GM21576 (cell line): ENCODE data around the gene SDK1.
"Not testable (repeated sequence)": the region's sequence is repeated elsewhere in the genome, so short reads cannot be mapped to it uniquely, and the experiment has no call there.

Source experiments
- ATAC-seq: cut with Tn5 transposase; IDR thresholded peaks from one replicate; pipeline ENCODE4 v1.9.1; 2021; ENCODE audit warnings: mild to moderate bottlenecking, moderate library complexity; ENCODE audit not compliant: unreplicated experiment

Gene SDK1

GRCh38 chr7:3710122-3710521 lies 409.1 kb downstream of the SDK1 start:
- no peak for ATAC-seq

- ATAC-seq, result no peak
These were observed 409.5 kb downstream of the SDK1 start for GRCh38 chr7:3710531-3710930.

- no peak for ATAC-seq
These were observed 411.8 kb downstream of the SDK1 start for GRCh38 chr7:3712841-3713240.

GRCh38 chr7:3721422-3721821 lies 420.4 kb downstream of the SDK1 start:
- ATAC-seq, result no peak

DNA sequence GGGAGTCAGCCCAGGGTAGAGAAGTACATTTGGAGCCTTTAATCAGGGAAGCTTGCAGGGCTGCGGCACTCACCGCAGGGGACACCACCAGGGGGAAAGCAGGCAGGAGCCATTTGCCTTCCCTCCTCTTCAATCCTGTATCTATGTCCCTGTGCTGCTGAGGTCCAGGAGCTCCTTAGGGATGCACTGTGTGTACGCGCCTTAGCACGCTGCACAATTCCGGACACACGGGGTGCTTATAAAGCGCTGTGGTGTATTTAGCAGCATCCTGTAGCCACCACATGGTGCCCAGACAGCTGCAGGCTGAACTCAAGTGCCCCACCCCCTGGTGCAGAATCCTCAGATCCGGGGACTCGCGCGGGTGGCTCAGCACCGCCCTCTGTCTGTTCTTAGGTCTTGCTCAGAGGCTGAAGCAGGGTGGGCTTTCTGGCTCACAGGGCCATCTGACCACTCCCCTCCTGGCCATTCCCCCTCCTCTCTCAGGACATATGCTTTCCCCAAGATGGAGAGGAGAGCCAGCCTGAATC lies 421.4 kb downstream of the SDK1 start:
- ATAC-seq, result no peak

DNA sequence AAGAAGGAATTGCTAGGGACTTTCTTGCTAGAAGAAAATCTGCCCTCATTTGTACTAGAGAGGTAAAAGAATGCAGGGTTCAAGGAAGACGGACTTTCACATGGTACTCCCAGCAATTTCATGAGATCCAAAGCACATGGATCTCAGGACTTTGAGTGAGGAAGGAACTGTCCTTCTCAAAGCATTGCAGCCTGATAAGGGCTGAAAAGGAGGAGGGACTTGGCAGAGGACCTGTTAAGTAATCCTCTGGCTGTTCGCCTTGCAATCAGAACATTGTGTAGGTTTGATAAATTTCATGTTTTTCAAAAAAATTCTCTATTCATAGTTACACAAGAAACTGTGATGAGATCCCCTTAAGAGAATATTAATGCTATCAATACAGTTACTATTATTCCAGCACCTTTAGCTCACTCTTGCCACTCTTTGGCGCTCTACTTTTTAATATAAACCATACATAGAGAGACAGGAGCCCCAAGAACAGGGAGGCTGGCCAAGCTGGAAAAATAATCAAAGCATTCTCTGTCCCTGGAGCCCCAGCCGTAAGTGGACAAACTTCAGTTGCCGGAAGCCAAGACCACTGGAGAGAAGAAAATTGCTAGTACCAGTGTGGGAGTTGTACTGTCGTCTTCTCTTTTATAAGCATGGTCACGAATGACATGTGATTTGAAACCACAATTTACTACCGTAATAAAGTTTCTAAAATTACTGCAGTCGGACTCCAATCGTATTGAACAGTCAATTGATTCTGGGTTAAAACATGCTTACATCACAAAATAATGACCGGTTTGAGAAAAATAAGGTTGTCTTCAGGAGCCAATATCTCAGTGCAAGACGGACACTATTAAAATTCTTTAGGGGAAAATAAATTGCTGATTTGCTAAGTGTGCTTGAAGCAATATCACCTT lies 424.4 kb downstream of the SDK1 start:
- ATAC-seq, result no peak

DNA sequence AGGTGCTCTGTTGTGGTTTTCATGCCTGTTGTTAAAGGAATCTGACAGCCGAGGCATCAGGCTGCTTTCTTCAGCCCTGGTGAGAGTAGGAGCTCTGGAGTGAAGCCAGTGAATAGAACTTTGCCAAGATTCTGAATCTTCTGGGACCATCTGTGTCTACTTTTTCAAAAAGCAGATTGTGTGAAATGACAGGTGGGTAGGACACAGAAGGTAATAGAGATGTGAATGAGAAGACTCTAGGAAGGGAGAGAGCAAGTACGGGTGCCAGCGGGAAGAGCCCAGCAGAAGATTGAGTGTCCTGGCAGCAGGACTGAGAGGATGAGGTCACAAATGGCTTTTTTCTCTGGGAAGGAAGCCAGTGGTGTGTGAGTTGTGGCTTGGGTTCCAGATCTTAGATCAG lies 429.2 kb downstream of the SDK1 start:
- no peak for ATAC-seq

DNA sequence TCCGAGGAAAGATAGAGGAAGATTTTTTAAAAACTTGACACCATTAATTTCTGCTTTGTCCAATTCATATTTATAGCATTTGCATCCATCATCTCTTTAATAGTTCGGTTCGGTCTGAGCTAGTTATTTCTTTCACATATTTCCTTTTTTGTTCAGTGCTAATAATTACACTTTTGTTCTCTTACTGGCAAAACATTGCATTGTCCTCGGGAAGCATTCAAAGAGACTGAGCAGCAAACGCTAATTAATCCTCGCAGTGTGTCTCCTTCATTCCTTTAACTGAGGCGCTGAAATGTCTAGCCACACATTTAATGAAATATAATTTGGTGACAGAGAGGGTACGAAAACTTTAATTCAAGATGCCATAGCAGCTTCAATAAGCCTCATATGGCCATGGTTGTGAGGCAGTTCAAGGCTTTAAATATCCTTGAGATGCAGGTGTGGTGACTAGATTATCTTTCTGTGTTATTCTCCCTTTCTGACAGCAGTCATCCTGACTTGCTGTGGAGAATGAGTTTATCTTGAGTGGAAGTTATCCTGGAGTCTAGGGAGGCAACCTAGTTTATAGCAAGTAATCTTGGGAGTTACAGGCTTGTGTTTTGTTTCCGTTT lies 431.4 kb downstream of the SDK1 start:
- no peak for ATAC-seq

GRCh38 chr7:3733541-3734140 lies 432.6 kb downstream of the SDK1 start:
- ATAC-seq, result no peak

DNA sequence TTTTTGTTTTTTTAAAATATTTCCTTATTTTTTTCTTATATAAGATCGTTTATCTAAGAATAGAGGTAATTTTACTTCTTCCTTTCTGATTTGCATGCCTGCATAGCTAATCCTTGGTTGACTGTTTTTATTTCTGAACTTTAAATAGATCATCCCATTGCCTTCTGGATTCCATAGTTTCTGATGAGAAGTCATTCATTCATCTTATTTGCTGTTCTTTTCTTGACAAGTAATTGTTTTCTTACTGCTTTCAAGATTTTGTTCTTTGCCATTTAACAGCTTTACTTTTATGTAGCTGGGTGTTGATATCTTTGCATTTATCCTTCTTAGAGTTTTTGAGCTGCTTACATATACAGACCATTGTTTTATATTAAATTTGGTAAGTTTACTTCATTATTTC lies 437.9 kb downstream of the SDK1 start:
- ATAC-seq, result no peak

DNA sequence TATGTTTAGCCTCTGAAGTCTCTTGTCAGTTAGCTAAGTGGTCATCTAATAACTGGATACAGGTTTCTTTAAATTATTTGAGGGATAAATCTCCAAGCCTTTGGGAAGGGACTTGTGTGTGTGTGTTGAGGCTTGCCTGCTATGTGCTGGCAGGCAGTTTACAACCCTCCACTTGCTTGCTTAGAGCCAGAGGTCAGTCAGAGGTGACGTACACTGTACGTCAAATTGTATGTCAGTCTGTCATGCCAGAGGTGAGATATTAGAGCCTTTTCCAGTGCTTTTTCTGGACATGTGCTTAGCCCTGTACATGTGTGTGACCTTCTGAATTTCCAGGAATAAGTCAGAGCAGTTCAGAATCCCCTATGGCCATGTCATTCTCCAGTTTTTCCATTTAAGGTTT lies 438.9 kb downstream of the SDK1 start:
- ATAC-seq, result no peak

DNA sequence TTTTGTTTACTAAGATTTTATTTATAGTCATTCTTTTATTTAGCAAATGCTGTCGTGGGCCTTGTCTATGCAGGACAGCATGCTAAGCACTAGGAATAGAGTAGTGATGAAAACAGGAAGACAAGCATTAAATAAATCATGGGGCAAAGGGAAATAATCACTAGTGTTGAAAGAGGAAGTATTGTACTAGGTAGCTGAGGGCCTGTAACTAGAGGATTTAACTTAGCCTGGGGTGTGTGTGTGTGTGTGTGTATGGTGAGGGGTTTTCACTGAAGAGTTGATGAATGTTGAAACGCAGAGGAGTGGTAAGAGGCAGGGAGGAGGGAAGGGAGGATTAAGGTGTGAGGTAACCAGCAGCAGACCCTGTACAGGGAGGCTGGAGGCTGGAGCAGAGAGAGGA lies 446.4 kb downstream of the SDK1 start:
- no peak for ATAC-seq

- ATAC-seq, result no peak
These were observed 447.3 kb downstream of the SDK1 start for GRCh38 chr7:3748389-3748788.

- no peak for ATAC-seq
These were observed 452.8 kb downstream of the SDK1 start for GRCh38 chr7:3753868-3754267.

GRCh38 chr7:3754493-3755341 lies 453.7 kb downstream of the SDK1 start:
- ATAC-seq, result no peak

GRCh38 chr7:3755778-3756453 lies 454.9 kb downstream of the SDK1 start:
- not testable (repeated sequence) for ATAC-seq

DNA sequence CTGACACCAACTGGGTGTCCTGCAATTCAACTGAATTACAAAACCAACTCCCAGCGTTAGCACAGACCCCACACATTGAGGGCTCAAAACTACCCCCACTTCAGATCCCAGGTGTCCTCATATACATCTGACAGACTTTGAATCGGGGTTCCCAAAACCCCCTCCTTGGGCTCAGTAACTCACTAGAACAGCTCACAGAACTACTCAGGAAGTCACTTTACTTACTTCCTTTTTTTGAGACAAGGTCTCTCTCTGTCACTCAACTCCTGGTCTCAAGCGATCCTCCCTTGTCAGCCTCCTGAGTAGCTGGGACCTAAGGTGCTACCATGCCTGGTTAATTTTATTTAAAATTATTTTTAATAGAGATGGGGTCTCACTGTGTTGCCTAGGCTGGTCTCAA lies 456.0 kb downstream of the SDK1 start:
- no peak for ATAC-seq

DNA sequence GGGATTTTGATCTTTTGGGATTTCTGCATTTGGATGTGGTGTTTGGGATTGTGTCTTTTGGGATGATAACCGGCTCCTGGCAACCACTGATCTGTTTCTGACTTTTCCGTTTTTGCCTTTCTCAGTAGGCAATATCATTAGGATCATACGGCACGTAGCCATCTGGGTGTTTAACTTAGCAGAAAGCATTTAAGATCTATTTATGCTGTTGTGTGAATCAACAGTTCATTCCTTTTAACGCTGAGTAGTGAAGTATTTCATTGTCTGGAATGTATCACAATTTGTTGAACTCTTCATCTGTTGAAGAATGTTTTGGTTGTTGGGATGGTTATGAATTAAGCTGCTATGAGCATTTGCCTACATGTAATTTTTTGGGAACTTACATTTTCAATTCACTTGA lies 459.6 kb downstream of the SDK1 start:
- no peak for ATAC-seq

- no peak for ATAC-seq
These were observed 461.2 kb downstream of the SDK1 start for GRCh38 chr7:3762146-3762831.
